ENCODE results near the gene PAXX.
A peak's percentile ranks its signal among the peaks of the same experiment; 100 is the strongest.
"Not testable (repeated sequence)": the region's sequence is repeated elsewhere in the genome, so short reads cannot be mapped to it uniquely, and the experiment has no call there.

PAXX gene

DNA sequence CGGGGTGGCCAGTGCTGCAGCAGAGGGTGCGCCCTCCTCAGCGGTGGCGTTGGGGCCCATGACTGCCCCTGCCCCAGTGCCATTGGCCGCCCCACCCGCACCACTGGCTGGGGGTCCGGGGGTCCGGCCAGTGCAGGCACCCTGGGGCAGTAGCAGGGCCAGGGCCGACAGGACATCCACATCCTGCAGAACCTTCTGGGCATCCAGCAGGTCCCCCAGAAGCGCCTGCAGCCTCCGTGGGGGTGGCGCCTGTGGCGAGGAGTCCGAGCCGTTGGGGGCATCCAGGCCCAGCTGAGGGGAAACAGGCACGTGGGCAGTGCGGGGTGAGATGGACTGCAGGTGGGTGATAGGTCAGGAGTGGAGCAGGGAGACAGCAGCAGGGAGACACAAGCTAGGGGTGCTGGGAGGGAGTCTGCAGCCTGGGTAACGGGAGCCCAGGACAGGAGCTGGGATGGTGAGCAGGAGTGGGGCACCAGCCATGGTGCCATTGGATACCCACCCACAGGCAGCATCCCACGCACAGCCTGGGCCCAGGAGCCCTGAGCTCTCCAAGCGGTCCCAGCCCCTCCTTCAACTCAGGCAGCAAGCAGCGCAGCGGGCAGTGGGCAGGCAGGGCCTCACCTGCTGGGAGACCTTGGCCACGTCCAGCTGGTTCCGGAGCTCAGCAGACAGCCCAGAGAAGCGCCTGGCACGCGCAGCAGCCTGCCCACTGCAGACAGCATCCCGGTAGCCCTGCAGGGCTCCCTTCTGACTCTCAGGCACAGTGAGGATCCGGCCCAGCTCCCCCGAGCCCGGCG is 28.7 kb downstream of the PAXX start:
- DNase-seq: no peak

DNA sequence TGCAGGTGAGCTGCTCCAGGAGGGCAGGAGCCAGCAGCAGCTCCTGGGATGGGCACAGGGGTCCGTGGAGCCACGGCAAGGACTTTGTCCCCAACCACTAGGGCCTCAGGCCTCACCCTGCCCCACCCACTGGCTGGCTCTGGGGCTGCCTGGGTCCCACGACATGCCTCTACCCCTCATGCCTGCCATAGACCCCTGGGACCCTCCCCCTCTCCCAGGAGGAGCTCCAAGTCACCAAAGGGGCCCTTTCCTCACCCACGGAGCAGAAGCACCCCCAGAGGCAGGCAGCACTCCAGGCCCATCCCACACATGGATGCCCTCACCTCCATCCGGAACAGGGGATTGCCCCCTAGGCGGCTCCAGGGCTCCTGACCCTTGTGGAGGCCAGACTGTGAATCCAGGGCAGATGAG is 29.4 kb downstream of the PAXX start:
- DNase-seq: no peak

DNA sequence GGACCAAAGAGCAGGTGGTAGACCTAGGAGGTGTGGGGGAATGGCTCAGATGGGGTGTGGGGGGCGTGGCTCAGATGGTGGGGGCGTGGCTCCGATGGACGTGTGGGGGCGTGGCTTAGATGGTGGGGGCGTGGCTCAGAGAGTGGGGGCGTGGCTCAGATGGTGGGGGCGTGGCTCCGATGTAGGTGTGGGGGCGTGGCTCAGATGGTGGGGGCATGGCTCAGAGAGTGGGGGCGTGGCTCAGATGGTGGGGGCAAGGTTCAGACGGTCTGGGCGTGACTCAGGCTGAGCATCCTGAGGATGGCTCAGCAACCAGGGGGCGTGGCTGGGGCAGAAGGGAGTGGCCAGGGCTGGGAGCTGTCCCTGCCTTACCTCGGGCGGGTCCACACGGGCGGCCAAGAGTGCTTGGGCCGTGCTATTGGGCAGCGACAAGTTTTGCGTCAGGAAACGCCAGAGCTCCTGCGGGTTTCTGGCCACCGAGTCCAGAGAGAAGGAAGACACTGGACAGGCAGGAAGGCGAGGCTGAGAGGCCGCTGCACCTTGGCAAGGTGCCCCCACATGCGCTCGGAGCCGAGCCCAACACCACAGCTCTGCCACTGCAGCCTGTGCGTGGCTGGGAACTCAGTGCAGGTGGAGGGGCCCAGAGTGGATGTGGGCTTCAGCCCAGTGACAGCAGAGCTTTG is 29.9 kb downstream of the PAXX start:
- DNase-seq: peak; percentile 70 to 89

DNA sequence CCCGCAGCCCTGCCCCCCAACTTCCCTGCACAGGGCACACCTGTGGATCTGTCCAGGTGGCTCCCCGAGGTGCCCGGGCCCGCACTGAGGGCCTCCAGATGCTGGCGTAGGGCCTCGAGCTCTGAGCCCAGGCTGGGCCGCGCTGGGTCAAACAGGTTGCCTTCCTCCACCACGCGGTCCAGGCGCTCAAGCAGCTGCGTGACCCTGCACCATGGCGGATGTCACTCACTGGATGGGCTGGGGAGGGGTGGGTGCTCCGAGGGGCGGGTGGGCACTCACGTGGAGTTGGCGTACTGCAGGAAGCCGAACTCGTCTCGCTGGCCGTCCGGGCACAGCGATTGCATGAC is 30.4 kb downstream of the PAXX start:
- DNase-seq: no peak

DNA sequence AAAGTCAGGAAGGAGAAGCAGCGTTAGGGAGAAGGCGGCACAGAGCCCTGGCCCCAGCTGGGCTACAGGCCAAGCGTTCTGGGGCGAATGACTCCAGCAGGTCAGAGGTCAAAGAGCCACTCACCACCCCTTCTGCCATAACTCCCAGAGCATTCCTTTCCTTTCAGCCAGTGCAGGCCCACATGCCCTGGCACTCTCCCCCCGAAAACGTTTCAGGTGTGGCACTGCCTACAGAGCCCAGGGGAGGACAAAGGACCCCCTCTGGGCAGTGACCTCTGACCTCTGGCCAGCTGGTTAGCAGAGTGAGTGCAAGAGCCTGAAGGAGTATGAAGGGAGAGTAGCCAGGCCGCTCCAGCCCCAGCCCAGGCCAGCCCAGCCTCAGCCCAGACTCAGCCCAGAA is 30.9 kb downstream of the PAXX start:
- no peak for DNase-seq

DNA sequence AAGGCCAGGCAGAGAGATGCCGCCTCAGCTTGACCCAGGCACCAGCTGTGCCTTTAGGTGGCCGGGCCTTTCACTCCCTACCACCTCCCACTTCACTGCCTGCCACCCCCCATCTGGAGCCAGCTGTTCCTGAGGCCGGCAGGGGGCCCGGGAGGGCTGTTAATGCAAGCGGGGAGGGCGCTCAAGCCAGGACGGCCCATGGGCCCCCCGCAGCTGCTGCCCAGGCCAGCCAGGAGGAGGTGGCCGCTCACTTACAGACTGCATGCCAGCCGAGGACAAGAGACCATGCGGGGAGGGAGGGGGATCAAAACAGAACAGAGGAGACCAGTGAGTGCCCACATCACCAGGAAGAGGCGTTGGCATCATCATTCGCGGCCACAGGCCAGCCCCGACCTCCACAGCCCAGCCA is 31.4 kb downstream of the PAXX start:
- DNase-seq: no peak

- no peak for DNase-seq
Measured at GRCh38 chr9:137025517-137025966, 33.3 kb downstream of the PAXX start.

- no peak for DNase-seq
Measured at GRCh38 chr9:137026384-137026783, 34.2 kb downstream of the PAXX start.

GRCh38 chr9:137026828-137027227 is 34.6 kb downstream of the PAXX start:
- DNase-seq: no peak

DNA sequence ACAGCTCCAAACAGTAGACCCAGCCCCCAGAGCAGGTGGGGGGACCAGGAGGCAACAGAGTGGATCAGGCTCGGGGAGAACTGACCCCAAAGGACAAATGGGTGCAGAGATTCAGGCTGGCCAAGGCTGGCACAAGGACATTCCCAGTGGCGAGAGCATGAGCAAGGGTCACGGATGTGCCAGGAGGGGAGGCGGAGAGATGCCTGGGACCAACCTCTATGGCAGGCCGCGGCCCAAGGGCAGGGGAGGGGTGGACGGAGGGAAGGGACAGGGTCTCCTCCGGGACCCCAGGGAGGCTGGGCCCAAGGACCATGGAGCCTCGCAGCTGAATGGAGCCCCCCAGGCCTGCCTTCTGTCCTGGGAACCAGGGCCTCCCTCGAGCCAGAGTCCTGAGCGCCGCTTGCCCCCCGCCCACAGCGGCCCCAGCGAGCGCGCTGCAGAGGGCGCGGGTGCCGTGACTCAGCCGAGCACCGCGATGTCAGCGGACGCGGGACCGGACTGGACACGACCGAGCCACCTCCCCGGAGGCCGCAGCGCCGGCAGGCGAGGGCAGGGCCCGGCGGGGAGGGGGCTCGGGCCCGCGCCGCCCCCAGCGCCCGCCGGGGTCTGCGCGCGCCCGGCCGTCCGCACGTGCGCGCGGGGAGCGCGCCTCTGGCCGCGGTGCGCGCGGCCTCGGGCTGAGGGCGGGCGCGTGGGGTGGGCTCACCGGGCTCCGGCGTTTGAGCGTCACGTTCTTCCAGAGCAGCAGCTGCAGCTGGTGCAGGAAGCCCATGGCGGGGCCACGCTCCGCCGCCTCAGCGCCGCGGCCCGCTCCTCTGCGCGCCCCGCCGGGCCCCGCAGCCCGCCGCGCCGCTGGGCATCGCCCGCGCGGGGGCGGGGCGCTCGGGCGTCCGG is 35.4 kb downstream of the PAXX start, which contains the start of gene ABCA2:
Gene ABCA2, minus strand, starts transcription at position 869 of the 894 bp plus-strand sequence. Its CDS starts 97 bp downstream, at position 772.
- no peak for DNase-seq

- DNase-seq: peak; percentile 36 to 50
Measured at GRCh38 chr9:137028263-137029057, 36.2 kb downstream of the PAXX start.

- peak; percentile 55 to 87 for DNase-seq
Measured at GRCh38 chr9:137029058-137029936, 37.1 kb downstream of the PAXX start.

DNA sequence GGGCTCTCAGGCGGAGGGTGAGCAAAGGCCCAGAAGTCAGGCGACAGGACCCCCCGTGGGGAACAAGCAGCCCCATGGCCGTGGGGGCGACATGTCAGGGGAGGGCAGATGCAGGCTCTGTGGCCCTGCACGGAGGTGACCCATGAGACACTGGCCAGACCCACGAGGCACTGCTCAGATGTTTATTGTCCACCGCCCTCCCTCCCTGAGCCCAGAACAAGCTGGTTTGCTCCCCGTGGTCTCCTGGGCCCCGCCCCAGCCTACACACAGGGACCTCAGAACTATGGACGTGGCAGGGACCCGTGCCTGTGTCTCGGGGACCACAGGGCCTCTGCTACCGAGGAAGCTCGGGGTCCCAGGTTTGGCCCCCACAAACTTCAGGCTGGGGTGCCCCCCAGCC is 37.8 kb downstream of the PAXX start:
- DNase-seq: no peak

DNA sequence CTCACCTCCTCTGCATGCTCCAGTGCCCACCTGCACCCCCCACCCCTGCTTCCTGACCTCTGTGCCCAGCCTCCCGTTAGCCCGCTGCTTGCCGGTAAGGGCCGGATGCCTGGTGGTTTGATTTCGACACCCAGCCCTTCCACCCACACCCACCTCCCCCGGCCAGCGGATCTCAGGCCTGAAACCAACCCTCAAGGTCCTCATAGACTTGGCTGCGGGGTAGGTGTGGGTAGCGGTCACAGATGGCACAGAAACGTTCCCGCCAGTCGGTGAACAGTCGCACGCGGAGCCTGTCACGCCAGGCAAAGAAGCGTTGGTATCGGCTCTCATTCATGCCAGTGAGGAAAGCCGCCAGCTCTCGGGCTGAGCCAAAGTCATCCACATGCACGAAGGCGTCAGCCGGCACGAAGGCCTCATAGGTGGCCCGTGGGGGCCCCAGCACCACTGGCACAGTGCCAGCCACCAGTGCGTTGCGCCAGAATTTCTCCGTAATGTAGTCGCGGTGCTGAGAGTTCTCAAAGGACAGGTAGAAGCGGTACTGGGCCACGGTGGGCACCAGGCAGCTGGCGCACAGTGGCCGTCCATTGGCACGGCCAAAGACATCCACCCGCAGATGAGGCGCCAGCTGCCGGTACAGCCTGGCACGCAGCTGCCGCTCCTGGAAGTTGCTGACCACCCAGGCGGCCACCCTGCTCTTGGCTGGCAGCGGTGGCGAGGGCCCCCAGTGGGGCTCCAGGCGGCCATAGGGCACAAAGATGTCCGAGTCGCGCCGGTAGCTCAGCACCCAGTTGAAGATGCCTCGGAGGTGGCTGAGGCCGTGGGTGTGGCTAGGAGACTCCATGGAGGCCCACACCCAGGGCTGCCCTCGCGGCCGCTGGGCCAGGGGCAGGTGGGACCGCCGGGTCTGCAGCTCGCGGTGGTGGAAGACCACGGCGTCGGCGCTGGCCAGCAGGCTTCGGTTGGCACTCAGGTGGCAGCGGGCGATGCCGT is 38.6 kb downstream of the PAXX start:
- peak; percentile 45 to 62 for DNase-seq

- no peak for DNase-seq
Measured at GRCh38 chr9:137031904-137032640, 39.9 kb downstream of the PAXX start, which contains the start of gene FUT7. TSS of gene FUT7 (minus strand) at chr9:137032088. CDS start at chr9:137031991, 97 bp downstream.

DNA sequence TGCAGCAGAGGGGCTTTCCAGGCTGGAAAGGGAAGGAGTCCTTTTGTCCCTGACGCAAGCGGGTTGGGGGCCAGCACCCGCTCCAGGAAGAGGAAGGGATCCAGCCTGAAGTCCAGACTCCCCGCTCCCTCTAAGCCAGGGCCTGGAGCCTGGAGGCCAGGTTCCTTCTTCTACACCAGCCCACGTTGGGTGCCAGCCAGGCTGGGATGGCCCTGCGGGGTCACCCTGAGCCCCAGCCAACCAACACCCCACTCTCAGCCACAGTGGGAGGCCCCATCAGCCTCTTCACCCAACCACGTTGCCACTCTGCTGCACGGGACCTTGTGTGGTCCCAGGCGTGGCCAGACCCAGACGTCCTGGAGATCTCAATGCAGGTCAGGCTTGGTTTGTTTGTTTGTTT is 40.6 kb downstream of the PAXX start:
- DNase-seq: peak; percentile 86

DNA sequence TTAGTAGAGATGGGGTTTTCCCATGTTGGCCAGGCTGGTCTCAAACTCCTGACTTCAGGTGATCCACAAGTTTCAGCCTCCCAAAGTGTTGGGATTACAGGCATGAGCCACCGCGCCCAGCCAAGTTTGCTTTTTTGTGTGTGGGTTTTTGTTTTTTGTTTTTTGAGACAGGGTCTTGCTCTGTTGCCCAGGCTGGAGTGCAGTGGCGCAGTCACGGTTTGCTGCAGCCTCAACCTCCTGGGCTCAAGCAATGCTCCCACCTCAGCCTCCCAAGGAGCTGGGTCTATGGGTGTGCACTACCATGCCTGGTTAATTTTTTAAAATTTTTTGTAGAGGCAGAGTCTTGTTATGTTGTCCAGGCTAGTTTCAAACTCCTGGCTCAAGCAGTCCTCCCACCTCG is 41.3 kb downstream of the PAXX start:
- DNase-seq: not testable (repeated sequence)

GRCh38 chr9:137034039-137034708 is 42.0 kb downstream of the PAXX start:
- DNase-seq: peak in 1 of 2 donors; percentile 24
